Dermis blood vessel endothelial cell (primary cell): Measurements from ENCODE around the gene TMUB1. TPM values are rescaled to one million over a fixed set of nuclear protein-coding genes. Genes with fewer than 3 reads are reported as not detected.

Source experiments
- total RNA-seq: library from RNA; depleted of rRNA; stranded (reverse); fragments of >200 nt; gene quantifications from 2 replicates; pipeline ENCODE4 v1.2.3, GENCODE V29; 2014

The TMUB1 gene
- total RNA-seq, 1 donor from 2014 or later: 28.4 TPM

Other genes with a start within 250 kb of the TMUB1 start
- not detected in 2 replicates for gene AOC1, start 231.0 kb downstream of the TMUB1 start, total RNA-seq
- under 0.01 TPM in 1 of 2 replicates, not detected in the other for gene KCNH2, start 105.2 kb downstream of the TMUB1 start, total RNA-seq
- 33.4 and 103 TPM in 2 replicates for gene NOS3, start 92.5 kb downstream of the TMUB1 start, total RNA-seq
- gene ATG9B, start 59.0 kb downstream of the TMUB1 start, total RNA-seq: 0.28 TPM in 1 of 2 replicates, not detected in the other
- 20.4 and 38.2 TPM in 2 replicates for gene ABCB8, start 55.0 kb downstream of the TMUB1 start, total RNA-seq
- gene ASIC3, start 35.0 kb downstream of the TMUB1 start, total RNA-seq: 0.42 TPM in 1 of 2 replicates, not detected in the other
- gene CDK5, start 25.6 kb downstream of the TMUB1 start, total RNA-seq: 14.1 and 17.6 TPM in 2 replicates
- 93.6 and 113 TPM in 2 replicates for gene SLC4A2, start 23.9 kb downstream of the TMUB1 start, total RNA-seq
- gene FASTK, start 2.7 kb downstream of the TMUB1 start, total RNA-seq: 67.0 and 69.6 TPM in 2 replicates
- gene AGAP3, start 3.0 kb upstream of the TMUB1 start, total RNA-seq: 94.9 and 142 TPM in 2 replicates
- gene GBX1, start 84.2 kb upstream of the TMUB1 start, total RNA-seq: not detected in 2 replicates
- not detected in 2 replicates for gene ASB10, start 103.8 kb upstream of the TMUB1 start, total RNA-seq
- not detected in 2 replicates for gene H2BK1, start 127.0 kb upstream of the TMUB1 start, total RNA-seq
- 74.6 and 76.2 TPM in 2 replicates for gene ABCF2, start 143.7 kb upstream of the TMUB1 start, total RNA-seq
- gene CHPF2, start 149.0 kb upstream of the TMUB1 start, total RNA-seq: 49.9 and 66.1 TPM in 2 replicates
- 0.85 and 2.0 TPM in 2 replicates for gene SMARCD3, start 165.2 kb upstream of the TMUB1 start, total RNA-seq